ENCODE results near the gene CTIF.

The CTIF gene

DNA sequence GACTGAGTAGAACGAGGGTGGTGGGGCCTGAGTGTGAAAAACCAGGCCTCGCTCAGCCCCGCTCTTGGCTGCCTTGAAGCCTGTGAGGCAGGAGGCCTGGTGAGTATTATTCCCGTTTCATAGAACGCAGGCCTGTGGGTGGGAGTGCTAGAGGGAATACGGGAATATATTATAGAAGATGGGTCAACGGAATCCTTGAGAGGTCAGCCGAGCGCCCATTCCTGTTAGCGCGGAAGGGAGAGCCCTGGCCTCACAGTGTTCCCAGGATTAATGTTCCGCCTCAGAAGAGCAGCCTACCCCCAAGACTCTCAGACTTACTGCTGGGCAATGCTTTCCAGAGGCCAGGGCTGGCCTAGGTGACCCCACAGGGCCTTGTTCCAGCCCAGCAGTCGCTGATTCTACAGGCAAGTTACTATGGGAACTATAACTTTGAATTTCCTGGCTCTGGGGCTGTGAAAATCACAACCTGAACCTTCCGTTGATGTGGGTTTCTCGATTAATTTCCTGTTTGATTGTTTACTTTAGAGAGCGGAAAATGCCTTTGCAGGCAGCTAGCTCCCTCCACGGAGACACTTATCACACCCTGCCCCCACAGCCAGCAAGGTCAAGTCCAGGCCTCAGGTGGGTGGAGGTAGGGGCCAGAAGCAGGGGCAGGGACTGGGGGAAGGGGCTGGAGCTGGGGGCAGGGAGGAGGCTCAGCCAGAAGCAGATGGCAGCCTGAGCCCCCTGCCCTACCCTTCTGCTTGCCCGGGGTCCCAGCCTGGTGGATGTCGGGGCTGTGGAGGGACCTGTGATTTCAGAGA lies 303.6 kb downstream of the CTIF start:
- DNase-seq = no peak

DNA sequence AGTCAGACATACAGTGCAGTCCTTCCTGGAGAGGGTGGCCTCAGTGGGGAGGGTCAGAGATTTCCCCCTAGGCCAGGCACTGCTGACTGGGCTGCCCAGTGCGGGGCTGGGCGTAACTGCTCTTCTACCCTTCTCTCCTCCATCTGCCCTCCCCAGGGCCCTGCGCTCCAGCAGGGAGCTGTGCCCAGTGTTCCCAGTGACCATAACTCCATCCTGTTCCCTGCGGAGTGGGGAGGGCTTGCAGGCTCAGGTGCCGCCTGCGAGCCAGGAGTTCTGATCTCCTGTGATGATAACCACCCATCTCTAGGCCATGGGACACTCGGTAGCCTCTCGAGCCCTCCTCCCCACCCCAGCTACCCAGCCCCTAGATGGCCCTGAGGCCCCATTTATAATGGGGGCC lies 304.3 kb downstream of the CTIF start:
- DNase-seq = no peak

DNA sequence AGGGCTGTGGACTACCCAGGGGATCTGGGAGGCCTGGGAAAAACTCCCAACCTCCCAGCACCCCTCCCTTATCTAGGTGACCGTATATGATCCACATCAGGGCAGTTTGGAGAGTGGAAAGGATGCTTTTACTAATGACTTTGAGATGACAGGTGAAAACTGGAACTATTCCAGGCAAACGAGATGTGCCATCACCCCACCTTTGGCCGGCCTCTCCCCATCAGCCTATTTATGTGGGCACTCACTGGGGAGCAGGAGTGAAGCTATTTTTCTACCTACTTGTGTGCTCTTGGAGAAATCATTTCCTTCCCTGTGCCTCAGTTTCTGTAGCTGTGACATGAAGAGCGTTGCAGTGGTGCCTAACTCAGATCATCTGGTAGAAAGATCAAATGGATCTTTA lies 304.8 kb downstream of the CTIF start:
- no peak for DNase-seq

DNA sequence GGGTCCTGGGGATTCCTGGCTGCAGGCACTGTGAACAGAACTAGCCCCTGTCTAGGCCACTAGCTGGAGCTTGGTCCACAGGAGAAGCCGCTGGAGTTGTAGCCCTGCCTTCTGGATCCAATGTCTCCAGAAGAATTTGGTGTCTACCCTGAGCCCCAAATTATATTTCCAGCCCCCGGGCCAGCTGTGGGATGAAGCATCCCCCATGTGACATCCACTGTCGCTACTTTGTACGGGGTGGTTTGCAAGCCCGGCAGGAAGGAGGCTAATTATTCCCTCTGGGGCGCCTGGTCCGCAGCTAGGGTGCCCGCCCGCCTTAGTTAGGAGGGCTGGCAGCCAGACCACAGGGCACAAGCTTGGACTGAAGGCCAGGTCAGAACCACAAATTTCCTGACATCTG lies 305.4 kb downstream of the CTIF start:
- no peak for DNase-seq

DNA sequence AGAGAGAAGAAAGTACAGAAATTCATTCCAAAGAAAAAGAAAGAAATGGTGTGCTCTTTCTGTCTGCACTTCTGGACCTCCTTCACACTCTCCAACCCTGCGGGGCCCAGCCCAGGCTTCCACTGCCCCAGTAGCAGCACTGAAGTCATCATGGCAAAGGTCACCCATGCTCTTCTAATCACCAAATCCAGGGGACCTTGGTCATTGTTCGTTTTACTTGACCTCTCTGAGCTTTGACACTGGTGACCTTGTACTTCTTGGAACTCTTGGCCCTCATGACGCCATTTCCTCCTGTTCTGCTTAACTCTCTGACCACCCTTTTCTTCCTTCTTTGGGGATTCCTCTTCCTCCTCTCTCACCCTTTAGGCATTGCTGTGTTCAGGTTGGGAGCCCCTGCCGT lies 306.3 kb downstream of the CTIF start:
- no peak for DNase-seq

DNA sequence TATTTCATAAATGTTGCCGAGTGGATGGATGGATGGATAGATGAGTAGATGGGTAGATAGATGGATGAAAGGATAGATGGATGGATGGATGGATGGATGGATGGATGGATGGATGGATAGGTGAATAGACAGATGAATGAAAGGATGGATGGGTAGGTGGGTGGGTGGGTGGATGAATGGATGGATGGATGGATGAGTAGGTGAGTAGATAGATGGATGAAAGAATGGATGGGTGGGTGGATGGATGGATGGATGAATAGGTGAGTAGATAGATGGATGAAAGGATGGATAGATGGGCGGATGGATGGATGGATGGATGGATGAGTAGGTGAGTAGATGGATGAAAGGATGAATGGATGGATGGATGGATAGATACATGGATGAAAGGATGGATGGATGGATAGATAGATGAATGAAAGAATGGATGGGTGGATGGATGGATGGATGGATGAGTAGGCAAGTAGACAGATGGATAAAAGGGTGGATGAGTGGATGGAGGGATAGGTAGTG lies 307.6 kb downstream of the CTIF start:
- DNase-seq = no peak

DNA sequence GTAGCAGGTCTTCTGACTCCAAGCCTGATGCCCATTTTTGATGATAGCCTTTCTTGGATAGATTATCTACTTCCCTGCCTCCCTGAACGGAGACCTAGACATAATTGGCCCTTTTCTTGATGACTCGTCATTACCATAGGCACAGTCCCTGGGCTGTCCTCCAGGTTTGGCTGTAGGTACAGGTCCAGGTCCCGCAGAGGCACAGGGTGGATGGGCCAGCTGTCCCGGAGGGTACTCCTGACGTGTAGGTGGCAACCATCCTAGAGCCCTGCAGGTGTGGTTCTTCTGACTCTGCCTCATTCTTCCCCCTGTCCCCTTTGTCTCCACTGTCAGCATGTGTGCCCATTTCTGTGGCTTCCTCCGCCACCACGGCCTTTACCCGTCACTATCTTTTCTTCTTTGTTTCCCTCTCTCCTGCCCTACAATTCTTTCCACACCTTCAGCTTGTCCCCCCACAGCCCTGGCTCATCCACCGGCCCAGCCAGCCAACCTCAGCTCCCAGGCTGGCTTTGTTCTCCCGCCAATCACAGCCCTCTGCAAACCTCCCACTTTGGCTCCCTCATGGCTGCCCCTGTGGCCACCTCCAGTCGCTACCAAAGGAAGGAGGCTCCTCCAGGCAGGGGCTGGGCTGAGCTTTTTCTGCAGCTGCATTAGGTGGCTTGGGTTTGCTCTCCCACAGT lies 309.1 kb downstream of the CTIF start:
- DNase-seq = no peak

DNA sequence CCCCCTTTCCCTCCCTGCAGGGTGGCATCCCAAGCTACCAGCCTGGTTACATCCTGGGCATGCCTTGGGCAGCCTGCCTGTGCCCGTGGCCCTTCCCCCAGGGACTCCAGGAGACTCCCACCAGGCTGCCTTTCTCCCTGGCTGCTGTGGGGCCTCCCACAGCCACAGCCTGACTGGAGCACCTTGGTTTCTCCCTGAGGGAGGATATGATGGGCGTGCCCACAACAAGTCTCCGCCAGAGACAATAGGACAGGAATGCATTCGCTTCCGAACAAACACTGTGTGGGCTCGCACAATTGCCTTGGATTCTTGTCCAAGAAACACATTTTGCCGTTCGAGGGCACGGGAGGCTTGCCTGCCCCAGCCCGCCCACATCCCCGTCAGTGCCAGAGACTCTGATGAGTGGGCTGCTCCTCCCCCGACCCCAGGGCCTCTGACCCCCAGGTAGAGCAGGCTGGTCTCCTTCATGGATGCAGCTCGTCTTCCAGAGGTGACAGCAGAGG lies 309.9 kb downstream of the CTIF start:
- no peak for DNase-seq

DNA sequence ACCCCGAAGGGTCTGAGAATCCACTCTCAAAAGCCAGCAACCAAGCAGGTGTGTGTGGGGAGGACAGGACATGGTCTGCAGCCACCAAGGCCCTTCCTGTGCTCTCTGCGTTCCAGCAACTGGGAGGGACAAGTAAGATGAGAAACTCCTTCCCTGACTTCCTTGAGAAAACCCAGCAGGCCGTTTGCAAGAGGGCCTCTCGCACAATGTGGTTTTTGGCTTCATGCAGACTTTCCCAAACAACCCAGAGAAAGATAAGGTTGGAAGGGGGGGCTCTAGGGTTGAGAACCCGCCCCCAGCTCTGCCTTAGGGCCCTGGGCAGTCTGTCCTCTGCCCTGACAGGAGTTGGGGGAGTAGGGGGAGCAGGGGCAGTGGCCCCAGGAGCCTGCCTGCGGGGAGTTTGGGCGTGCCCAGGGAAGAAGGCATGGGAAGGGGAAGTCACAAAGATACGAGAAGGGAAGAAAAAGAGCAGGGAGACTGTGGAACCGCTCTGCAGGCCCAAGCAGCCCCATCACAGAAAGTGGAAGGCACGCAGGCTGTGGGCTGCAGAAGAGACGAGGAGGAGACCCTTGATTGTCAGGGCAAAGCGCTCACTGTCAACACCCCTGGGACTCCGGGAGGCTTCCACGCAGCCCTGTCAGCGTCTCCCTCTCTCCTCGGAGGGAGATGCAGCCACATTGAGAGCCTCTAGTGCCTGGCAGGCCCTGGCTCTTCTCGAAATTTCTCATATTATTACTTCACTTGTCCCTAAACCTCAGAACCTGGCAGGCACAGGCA lies 312.2 kb downstream of the CTIF start:
- DNase-seq = no peak

DNA sequence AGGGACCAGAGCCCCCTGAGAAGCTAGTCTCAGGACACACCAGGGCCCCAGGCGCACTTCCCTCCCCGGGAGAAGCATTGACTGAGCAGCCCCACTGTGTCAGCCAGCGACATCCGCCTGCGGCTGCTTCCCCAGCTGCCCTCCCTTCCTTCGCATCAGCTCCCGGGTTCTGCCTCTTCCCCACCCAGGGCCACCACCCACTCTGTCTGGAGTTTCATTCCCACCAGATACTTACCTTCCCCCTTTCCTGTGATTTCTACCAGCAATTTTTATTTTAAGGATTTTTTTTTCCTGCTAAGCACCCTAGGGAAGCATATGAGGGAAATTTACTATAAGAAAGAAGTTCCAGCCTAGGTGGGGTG lies 312.7 kb downstream of the CTIF start:
- no peak for DNase-seq

DNA sequence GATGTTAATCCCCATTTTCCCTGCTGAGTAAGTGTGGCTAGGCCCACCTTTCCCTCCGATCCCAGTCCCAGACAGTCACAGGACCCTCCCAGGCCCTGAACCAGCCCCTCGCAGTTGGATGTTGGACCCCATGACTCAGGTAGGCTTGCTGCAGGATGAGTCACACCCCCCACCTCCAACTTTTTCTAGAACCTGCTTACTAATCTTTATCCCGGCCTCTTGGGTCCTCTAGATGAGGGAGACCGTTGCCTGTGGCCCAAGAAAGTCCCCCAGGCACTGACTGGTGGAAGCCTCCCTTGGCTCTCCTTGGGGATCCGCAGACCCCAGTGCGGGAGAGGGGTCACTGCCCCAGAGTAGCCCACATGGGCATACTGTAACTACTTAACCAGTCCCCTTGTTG lies 313.5 kb downstream of the CTIF start:
- DNase-seq = no peak

DNA sequence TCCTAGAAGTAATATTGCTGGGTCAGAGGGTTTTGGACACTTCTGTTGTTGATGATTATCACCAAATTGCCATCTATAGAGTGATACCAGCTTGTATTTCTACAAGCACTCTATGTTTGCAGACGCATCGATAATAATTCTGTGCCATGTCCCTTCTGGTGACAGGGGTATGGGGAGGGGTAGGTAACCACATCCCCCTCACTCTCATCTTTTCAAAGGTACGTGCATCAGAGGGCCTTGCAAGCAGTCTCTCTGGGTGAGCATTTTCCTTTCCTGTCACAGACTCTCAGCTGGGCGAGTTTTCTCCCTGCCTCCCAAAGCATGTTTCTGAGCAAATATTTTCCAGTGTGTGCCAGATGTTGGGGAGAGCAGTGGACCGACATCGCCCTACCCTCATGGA lies 314.0 kb downstream of the CTIF start:
- no peak for DNase-seq

DNA sequence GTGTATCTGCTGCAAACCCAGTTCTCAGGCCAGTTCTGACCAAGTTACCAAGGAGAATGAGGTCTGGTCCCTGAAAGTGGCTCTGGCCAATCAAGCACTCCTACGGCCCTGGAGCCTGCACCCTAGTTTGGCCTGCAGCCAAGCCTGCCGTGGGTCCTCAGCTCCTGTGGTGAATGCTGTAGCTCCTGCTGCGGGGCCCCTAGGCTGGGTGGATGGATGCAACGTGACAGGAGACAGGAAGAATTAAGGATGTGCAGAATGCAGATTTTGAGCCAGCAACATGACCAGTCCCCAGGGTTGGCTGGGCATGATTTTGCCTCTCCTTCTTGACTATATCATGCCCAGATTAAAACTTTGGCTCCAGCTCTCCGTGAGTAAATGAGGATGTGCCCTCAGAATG lies 314.8 kb downstream of the CTIF start:
- DNase-seq = no peak

DNA sequence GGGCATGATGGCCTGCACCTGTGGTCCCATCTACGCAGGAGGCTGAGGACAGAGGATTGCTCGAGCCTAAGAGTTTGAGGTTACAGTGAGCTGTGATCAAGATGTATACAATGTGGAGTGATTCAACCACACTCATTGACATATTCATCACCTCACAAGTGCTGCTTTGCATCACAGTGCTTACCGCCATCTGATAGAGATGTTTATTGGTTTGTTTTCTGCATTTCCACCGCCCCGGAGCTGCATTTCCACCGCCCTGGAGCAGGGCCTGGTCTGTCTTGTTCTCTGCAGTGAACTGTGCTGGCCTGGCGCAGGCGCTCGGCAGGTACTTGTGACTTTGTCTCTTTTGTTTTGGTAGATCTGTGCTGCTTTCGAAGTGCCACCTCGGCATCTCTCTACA lies 315.9 kb downstream of the CTIF start:
- DNase-seq = no peak

DNA sequence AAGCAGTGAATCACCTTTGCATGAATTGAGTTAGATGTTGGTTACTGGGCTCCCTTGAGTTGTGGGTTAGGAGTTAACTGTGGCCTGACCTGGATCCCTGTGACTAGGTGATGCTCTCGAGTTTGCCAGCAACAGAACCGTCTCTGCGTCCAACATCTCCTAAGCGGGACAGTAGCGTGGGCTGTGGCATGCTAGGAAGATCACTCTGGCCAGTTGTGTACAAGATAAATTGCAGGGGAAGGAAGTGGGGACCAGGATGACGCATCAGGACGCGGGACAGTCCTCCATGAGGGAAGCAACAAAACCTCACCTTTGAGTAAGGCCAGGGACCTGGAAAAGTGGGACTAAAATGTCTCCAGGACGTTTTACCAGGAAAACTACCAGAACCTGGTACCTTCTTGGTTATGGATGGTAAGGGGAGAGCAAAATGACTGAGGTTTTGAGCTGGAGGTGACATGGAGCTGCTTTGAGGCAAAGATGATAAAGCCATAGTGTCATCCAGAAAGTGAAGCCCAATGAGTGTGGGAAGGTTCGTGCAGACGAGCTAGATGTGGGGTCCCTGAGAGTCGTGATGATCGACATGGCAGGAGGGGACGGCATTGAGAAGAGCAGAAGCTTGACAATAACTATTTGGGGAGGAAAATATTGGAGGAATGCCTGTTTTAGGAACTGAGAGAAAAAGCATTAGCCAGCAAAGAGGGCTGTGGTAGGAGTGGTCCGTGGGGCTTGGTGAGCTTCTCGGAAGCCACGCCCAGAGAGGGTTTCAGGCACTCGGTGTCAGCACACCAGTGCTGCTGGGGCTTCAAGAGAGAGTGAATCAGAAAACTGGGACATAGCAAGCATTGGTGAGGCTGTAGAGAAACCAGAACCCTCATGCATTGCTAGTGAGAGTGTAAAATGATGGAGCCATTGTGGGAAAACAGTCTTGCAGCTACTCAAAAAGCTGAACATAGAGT lies 316.9 kb downstream of the CTIF start:
- DNase-seq = no peak

DNA sequence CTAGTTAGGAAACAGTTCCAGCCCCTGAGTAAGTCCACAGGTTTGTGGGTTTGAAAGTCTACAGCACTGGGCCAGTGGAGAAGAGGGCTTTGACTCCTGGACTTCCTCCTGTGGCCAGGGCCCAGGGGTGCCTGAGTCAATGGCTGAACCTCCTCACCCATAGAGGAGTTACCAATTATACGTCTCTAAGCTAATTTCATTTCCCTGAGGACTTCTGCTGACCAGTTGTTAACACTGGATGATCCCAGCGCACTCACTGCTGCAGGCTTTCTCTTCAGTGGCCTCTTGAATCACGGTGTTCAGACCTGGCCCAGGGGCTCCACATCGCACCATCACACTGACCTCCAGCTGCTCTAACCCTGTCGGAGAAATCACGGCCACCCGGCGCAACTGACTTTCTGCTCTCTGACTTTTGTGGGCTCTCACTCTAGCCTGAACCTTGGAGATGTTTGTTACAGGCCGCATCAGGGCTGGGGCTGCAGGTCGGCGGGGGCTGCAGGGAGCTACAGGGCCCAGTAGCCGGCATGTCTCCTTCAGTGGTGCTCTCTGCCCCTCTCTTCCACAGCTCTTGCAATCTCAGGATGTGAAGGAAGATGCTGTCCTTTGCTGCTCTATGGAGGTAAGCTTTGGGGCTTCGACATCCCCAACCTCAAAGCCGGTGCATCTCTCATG lies 318.3 kb downstream of the CTIF start:
- no peak for DNase-seq

DNA sequence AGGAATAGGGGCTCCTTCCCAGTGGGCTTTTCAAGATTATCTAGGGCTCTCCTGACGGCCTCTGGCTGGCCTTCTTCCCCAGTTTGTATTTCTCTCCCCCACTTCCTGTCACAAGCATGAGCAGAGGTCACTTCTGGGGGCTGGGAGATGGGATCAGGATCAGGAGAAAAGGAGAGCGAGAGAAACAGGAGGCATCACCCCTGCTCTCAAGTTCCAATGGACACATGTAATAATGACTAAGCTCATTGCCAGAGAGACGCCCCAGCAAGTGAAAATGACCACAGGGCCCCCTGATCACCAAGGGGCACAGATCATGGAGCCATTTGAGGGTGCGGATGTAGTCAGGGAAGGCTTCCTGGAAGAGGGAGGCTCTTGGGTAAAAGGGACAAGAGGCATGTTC lies 319.8 kb downstream of the CTIF start:
- DNase-seq = no peak

DNA sequence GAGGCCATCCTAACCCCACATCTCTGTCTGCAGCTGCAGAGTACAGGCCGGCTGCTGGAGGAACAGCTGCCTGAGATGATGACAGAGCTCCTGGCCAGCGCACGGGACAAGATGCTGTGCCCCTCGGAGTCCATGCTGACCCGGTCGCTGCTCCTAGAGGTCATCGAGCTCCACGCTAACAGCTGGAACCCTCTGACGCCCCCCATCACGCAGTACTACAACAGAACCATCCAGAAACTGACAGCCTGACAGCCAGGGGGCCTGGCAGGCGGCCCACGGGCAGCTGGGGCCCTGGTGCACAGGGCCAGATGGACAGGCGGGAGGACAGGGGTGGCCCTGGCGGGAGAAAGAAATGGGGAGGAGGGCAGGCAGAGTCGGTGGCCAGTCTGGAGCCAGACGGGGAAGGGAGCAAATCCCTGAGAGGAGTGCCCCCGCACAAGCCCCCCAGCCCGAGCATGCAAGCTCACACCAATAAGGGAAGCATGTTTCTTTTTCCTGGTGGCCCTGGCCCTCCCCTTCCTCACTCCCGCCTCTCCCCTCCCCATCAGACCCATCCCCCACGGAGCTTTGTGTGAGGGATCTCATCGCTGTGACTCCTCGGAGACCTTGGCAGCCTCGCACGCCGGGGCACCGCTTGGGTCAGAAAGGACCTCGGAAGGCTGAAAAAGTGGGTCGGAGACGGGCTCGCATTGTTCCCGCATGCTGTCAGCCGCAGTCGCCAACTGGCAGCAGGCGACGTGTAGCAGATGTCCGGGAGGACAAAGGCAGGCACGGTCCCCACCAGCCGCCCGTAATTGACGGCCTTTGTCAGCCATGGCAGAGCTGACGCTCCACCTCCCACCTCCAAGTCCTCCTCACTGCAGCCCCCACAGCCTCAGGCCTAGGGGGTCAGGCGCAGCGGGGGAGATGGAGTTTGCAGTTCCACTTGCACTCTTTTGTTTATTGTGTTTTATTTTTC lies 320.8 kb downstream of the CTIF start:
- DNase-seq = no peak

DNA sequence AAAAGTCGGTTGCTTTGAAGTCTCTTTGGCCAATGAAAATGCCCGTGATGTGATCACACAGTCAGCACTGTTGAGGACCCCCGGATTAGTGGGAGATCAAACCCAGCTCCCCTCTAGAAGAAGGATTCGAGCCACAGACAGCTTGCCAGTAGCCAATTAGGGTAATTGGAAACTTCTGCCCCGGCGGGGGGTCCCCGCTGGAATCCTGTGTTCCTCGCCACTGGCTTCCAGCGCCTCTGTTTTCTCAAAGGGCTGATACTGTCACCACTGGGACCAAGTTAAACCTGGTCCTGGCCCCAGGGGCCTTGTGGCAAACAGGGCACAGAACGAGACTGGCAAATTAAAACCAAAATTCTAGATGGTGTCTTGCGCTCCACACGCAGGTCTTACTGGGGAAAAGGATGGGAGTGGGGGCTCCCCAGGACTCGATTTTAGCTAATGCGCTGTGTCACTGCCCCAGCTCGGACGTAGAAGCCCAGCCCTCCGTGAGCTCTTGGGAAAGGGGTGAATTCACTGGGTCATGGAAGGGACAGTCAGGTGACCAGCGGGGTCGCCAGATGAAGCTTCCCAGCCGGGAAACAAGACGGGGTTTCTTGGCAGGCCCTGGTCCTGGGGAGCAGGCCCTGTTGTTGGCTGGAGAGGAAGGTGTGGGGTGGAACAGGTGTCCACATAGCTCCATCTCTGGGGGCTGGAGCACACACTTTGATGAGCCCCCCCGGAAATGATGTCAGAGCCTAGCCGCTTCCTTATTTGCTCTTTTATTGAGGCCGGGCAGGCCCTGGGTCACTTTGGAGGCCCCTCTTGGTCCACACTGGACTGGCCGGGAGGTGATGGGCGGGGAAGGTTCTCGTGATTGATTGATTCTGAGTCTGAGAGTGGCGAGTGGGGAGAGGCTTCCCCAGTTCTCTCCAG lies 321.7 kb downstream of the CTIF start:
- DNase-seq = no peak
